HUES6 (cell line): ENCODE measurements around the gene CAMK2B.

ENCODE experiments used
- H3K27ac ChIP-seq: 2 replicates; pipeline ENCODE4 v1.7.0; 2013; ENCODE audit warnings: low read depth, mild to moderate bottlenecking, low read length, inconsistent platforms
- H3K27me3 ChIP-seq: 2 replicates; pipeline ENCODE4 v1.6.1; 2013; ENCODE audit warnings: low read length; ENCODE audit not compliant: control insufficient read depth, insufficient read depth
- H3K36me3 ChIP-seq: 2 replicates; pipeline ENCODE4 v1.6.1; 2013; ENCODE audit warnings: low read length; ENCODE audit not compliant: control insufficient read depth, insufficient read depth
- H3K4me1 ChIP-seq: 2 replicates; pipeline ENCODE4 v1.6.1; 2013; ENCODE audit warnings: low read length; ENCODE audit not compliant: control insufficient read depth, insufficient read depth
- H3K4me3 ChIP-seq: 2 replicates; pipeline ENCODE4 v1.5.1; 2013; ENCODE audit warnings: low read depth, low read length
- H3K9ac ChIP-seq: one replicate; pipeline ENCODE4 v1.6.1; 2013; ENCODE audit warnings: mild to moderate bottlenecking, low read length
- H3K9me3 ChIP-seq: 2 replicates; pipeline ENCODE4 v1.6.1; 2013; ENCODE audit warnings: low read depth, low read length; ENCODE audit not compliant: control insufficient read depth, insufficient read depth

The CAMK2B gene

GRCh38 chr7:44278451-44279161 is 46.8 kb downstream of the CAMK2B start:
- Histone ChIP-seq H3K27ac (no peak overlapping the region), H3K36me3 (no peaks in the 10 kb centered on the region), H3K4me3 (no peak overlapping the region), H3K27me3 (peaks cover 53% of the 10 kb centered on the region), H3K9me3 (no peaks in the 10 kb centered on the region), H3K9ac (no peak overlapping the region), H3K4me1 (peaks cover 13% of the 10 kb centered on the region)

- Histone ChIP-seq H3K4me1 (peaks cover 13% of the 10 kb centered on the region), H3K27ac (no peak overlapping the region), H3K9me3 (no peaks in the 10 kb centered on the region), H3K27me3 (peaks cover 60% of the 10 kb centered on the region), H3K9ac (no peak overlapping the region), H3K36me3 (no peaks in the 10 kb centered on the region), H3K4me3 (no peak overlapping the region)
Measured at GRCh38 chr7:44277851-44278250, 47.5 kb downstream of the CAMK2B start.

- Histone ChIP-seq H3K4me3 (no peak overlapping the region), H3K36me3 (no peaks in the 10 kb centered on the region), H3K4me1 (peaks cover 13% of the 10 kb centered on the region), H3K27ac (no peak overlapping the region), H3K27me3 (peaks cover 64% of the 10 kb centered on the region), H3K9me3 (no peaks in the 10 kb centered on the region), H3K9ac (no peak overlapping the region)
Measured at GRCh38 chr7:44277391-44277790, 48.0 kb downstream of the CAMK2B start.

GRCh38 chr7:44276571-44277221 is 48.7 kb downstream of the CAMK2B start:
- Histone ChIP-seq H3K4me3 (peak overlapping the region; percentile 46; the same call in 1 of the 2 replicates), H3K9ac (no peak overlapping the region), H3K27me3 (peaks cover 69% of the 10 kb centered on the region), H3K4me1 (peaks cover 13% of the 10 kb centered on the region), H3K36me3 (no peaks in the 10 kb centered on the region), H3K9me3 (no peaks in the 10 kb centered on the region), H3K27ac (no peak overlapping the region)

GRCh38 chr7:44275957-44276570 is 49.3 kb downstream of the CAMK2B start:
- Histone ChIP-seq H3K27ac (no peak overlapping the region), H3K9me3 (no peaks in the 10 kb centered on the region), H3K27me3 (peaks cover 74% of the 10 kb centered on the region), H3K36me3 (no peaks in the 10 kb centered on the region), H3K4me3 (peak overlapping the region; percentile 46), H3K4me1 (peaks cover 13% of the 10 kb centered on the region), H3K9ac (no peak overlapping the region)

- peaks cover 13% of the 10 kb centered on the region for H3K4me1 ChIP-seq
- peaks cover 70% of the 10 kb centered on the region for H3K27me3 ChIP-seq
- no peaks in the 10 kb centered on the region for H3K36me3 ChIP-seq
- H3K9ac ChIP-seq: no peak overlapping the region
- no peaks in the 10 kb centered on the region for H3K9me3 ChIP-seq
- no peak overlapping the region for H3K27ac ChIP-seq
- no peak overlapping the region for H3K4me3 ChIP-seq
Measured at GRCh38 chr7:44275146-44275545, 50.2 kb downstream of the CAMK2B start.

GRCh38 chr7:44274623-44274975 is 50.8 kb downstream of the CAMK2B start:
- Histone ChIP-seq H3K27me3 (peaks cover 70% of the 10 kb centered on the region), H3K4me3 (no peak overlapping the region)

GRCh38 chr7:44273681-44274622 is 51.4 kb downstream of the CAMK2B start:
- H3K4me1 ChIP-seq: peaks cover 13% of the 10 kb centered on the region
- no peaks in the 10 kb centered on the region for H3K36me3 ChIP-seq
- H3K9me3 ChIP-seq: no peaks in the 10 kb centered on the region
- no peak overlapping the region for H3K4me3 ChIP-seq
- no peak overlapping the region for H3K27ac ChIP-seq
- H3K9ac ChIP-seq: no peak overlapping the region
- H3K27me3 ChIP-seq: peaks cover 70% of the 10 kb centered on the region

More at GRCh38 chr7:44274623-44274975, 50.8 kb downstream of the CAMK2B start:
- H3K4me1 ChIP-seq: peaks cover 13% of the 10 kb centered on the region
- no peak overlapping the region for H3K27ac ChIP-seq
- no peak overlapping the region for H3K9ac ChIP-seq
- no peaks in the 10 kb centered on the region for H3K36me3 ChIP-seq
- no peaks in the 10 kb centered on the region for H3K9me3 ChIP-seq

- Histone ChIP-seq H3K4me3 (no peak overlapping the region), H3K36me3 (no peaks in the 10 kb centered on the region), H3K9ac (no peak overlapping the region), H3K27me3 (peaks cover 62% of the 10 kb centered on the region), H3K4me1 (peaks cover 13% of the 10 kb centered on the region), H3K9me3 (no peaks in the 10 kb centered on the region), H3K27ac (no peak overlapping the region)
Measured at GRCh38 chr7:44272981-44273380, 52.4 kb downstream of the CAMK2B start.

GRCh38 chr7:44272456-44272855 is 52.9 kb downstream of the CAMK2B start:
- Histone ChIP-seq H3K9ac (no peak overlapping the region), H3K4me1 (peaks cover 15% of the 10 kb centered on the region), H3K36me3 (no peaks in the 10 kb centered on the region), H3K27me3 (peaks cover 58% of the 10 kb centered on the region), H3K27ac (no peak overlapping the region), H3K4me3 (no peak overlapping the region), H3K9me3 (no peaks in the 10 kb centered on the region)
